Measurements from ENCODE around the gene UBAC1.
"Not testable (repeated sequence)": the region's sequence is repeated elsewhere in the genome, so short reads cannot be mapped to it uniquely, and the experiment has no call there.

UBAC1 gene

GRCh38 chr9:135933114-135933513 is 28.1 kb downstream of the UBAC1 start:
- no peak for DNase-seq

- no peak for DNase-seq
Measured at GRCh38 chr9:135932656-135933055, 28.5 kb downstream of the UBAC1 start.

- no peak for DNase-seq
Measured at GRCh38 chr9:135931349-135931820, 29.8 kb downstream of the UBAC1 start.

- DNase-seq = no peak
Measured at GRCh38 chr9:135930446-135931345, 30.5 kb downstream of the UBAC1 start.

GRCh38 chr9:135929656-135930445 is 31.3 kb downstream of the UBAC1 start:
- no peak for DNase-seq

GRCh38 chr9:135928731-135929655 is 32.2 kb downstream of the UBAC1 start:
- DNase-seq = no peak

- DNase-seq = no peak
Measured at GRCh38 chr9:135928074-135928730, 33.0 kb downstream of the UBAC1 start.

GRCh38 chr9:135927195-135928013 is 33.8 kb downstream of the UBAC1 start:
- DNase-seq = no peak

- DNase-seq = peak; percentile 34 to 51
Measured at GRCh38 chr9:135926402-135927194, 34.6 kb downstream of the UBAC1 start.

GRCh38 chr9:135925496-135926133 is 35.6 kb downstream of the UBAC1 start:
- peak; percentile 60 to 71 for DNase-seq

- no peak for DNase-seq
Measured at GRCh38 chr9:135924628-135925338, 36.4 kb downstream of the UBAC1 start.

GRCh38 chr9:135923508-135923907 is 37.7 kb downstream of the UBAC1 start:
- no peak for DNase-seq

GRCh38 chr9:135921749-135922310 is 39.3 kb downstream of the UBAC1 start:
- DNase-seq = no peak

GRCh38 chr9:135920973-135921585 is 40.1 kb downstream of the UBAC1 start:
- no peak for DNase-seq

GRCh38 chr9:135920256-135920930 is 40.8 kb downstream of the UBAC1 start:
- no peak for DNase-seq

GRCh38 chr9:135919318-135919890 is 41.8 kb downstream of the UBAC1 start:
- no peak for DNase-seq

GRCh38 chr9:135916227-135916626 is 44.9 kb downstream of the UBAC1 start:
- DNase-seq = not testable (repeated sequence)
